Activated T-cell treated with anti-CD3 and anti-CD28 coated beads, Interleukin-2, amount 50 U/mL, for 72 hours (primary cell): Measurements from ENCODE around the gene LIN28A. TPM values are rescaled to one million over a fixed set of nuclear protein-coding genes. Genes with fewer than 3 reads are reported as not detected.
A peak's percentile ranks its signal among the peaks of the same experiment; 100 is the strongest.
"Not testable (repeated sequence)": the region's sequence is repeated elsewhere in the genome, so short reads cannot be mapped to it uniquely, and the experiment has no call there.

Experiments used
- ATAC-seq, 2 donors: fragments of 150-1000 bp; cut with Tn5 transposase; replicated peaks in 1 of 2; 2 replicates each; pipeline ENCODE4 v1.10.0; 2021; ENCODE audit warnings: moderate library complexity in 2 of 2, mild to moderate bottlenecking in 1 of 2
- DNase-seq, 2 donors: peaks; one replicate each; pipeline ENCODE4 v3.0.0; 2021 to 2022; ENCODE audit warnings: mixed read lengths in 1 of 2
- H3K27ac Mint-ChIP-seq: one replicate; pipeline ENCODE4 v1.8.0; 2022; ENCODE audit warnings: mild to moderate bottlenecking, moderate library complexity, mixed read lengths
- H3K27me3 Mint-ChIP-seq: one replicate; pipeline ENCODE4 v1.8.0; 2022; ENCODE audit warnings: low read depth, mixed read lengths
- H3K36me3 Mint-ChIP-seq, 2 donors: one replicate each; pipeline ENCODE4 v1.8.0; 2022; ENCODE audit warnings: mixed read lengths in 2 of 2, mild to moderate bottlenecking in 1 of 2; ENCODE audit not compliant: insufficient read depth in 2 of 2
- H3K4me1 Mint-ChIP-seq: one replicate; pipeline ENCODE4 v1.8.0; 2022; ENCODE audit warnings: low read depth, mixed read lengths
- H3K4me3 Mint-ChIP-seq, 2 donors: one replicate each; pipeline ENCODE4 v1.8.0; 2022; ENCODE audit warnings: mild to moderate bottlenecking in 2 of 2, mixed read lengths in 2 of 2, moderate library complexity in 2 of 2
- H3K9me3 Mint-ChIP-seq, 2 donors: one replicate each; pipeline ENCODE4 v1.8.0; 2022; ENCODE audit warnings: mixed read lengths in 2 of 2
- total RNA-seq, 2 donors: library from RNA; stranded (reverse); gene quantifications; one replicate each; pipeline ENCODE4 v1.2.3, GENCODE V29; 2022

LIN28A gene
- total RNA-seq, 2 donors from 2014 or later, result not detected

DNA sequence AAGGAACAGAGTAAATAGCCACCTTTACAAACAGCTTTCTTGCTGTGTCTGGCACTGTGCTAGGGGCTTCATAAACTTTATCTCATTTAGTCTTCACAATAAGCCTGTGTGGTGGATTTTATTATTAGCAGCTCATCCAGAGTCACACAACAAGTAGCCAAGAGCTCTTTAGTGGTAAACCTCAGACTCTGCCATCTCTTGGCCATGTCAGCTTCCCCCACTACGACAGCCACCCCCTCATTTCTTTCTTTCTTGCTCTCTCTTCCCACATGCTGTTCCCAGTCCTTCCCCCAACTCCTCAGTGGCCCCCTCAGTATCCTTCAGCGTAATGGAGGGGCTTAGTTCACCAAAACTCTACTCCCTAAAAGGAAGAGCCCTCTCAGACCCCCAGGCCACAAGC is 36.8 kb upstream of the LIN28A start:
- H3K4me1 Mint-ChIP-seq, result peaks cover 92% of the 10 kb centered on the region
- H3K27ac Mint-ChIP-seq, result peak overlapping the region; percentile 47
- ATAC-seq (no peak), DNase-seq (no peak)
- H3K36me3 Mint-ChIP-seq, result peaks cover 2 to 5% of the 10 kb centered on the region in 2 donors
- H3K4me3 Mint-ChIP-seq, result peak overlapping the region; percentile 46 to 56
- peaks cover 3 to 4% of the 10 kb centered on the region in 2 donors for H3K9me3 Mint-ChIP-seq
- no peaks in the 10 kb centered on the region for H3K27me3 Mint-ChIP-seq

- H3K27me3 Mint-ChIP-seq, DNase-seq, ATAC-seq, H3K9me3 Mint-ChIP-seq, H3K36me3 Mint-ChIP-seq: not testable (repeated sequence)
- peak overlapping the region; percentile 46 to 56 for H3K4me3 Mint-ChIP-seq
- peak overlapping the region; percentile 62 for H3K27ac Mint-ChIP-seq
- peaks cover 93% of the 10 kb centered on the region for H3K4me1 Mint-ChIP-seq
Observed at GRCh38 chr1:26374361-26374760, 36.3 kb upstream of the LIN28A start.

DNA sequence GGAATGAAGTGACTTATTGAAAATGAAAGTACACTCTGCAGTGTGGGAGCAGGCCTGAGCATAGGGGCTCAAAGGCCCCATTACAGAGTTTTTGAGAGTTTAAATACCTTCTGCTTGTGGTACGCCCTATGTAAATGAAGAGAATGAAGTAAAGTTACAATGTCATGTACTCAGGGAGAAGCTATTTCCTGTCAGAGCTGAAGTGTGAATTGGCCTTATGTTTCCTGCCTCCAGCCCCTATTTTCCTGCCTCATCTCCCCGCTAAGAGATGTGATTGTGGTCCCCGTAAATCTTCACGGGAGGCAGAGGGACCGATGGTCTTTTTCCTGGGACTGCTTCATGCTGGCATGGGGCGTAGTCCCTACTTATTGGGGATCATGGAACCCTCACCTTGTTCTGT is 35.5 kb upstream of the LIN28A start:
- peak overlapping the region; percentile 31 to 46 for H3K4me3 Mint-ChIP-seq

GRCh38 chr1:26376050-26376449 is 34.6 kb upstream of the LIN28A start:
- no peaks in the 10 kb centered on the region for H3K27me3 Mint-ChIP-seq
- H3K4me3 Mint-ChIP-seq, result no peak overlapping the region
- H3K4me1 Mint-ChIP-seq, result peaks cover 77% of the 10 kb centered on the region
- H3K9me3 Mint-ChIP-seq, result peaks cover under 1 to 3% of the 10 kb centered on the region in 2 donors
- ATAC-seq, result no peak
- H3K27ac Mint-ChIP-seq, result peak overlapping the region; percentile 55
- no peak for DNase-seq
- no peaks in the 10 kb centered on the region for H3K36me3 Mint-ChIP-seq

More for the DNA sequence above, 35.5 kb upstream of the LIN28A start:
- no peaks in the 10 kb centered on the region for H3K27me3 Mint-ChIP-seq
- peaks cover 3 to 4% of the 10 kb centered on the region in 2 donors for H3K9me3 Mint-ChIP-seq
- DNase-seq, result no peak
- peaks cover 2 to 5% of the 10 kb centered on the region in 2 donors for H3K36me3 Mint-ChIP-seq
- ATAC-seq, result no peak
- H3K27ac Mint-ChIP-seq, result peak overlapping the region; percentile 81
- H3K4me1 Mint-ChIP-seq, result peaks cover 87% of the 10 kb centered on the region

- Mint-ChIP-seq H3K9me3 (peaks cover 0 to 3% of the 10 kb centered on the region in 2 donors), H3K27ac (no peak overlapping the region), H3K27me3 (no peaks in the 10 kb centered on the region), H3K4me3 (peak overlapping the region; percentile 52 to 68), H3K4me1 (peaks cover 56% of the 10 kb centered on the region), H3K36me3 (no peaks in the 10 kb centered on the region)
- ATAC-seq (peak; percentile 98 to 99), DNase-seq (peak; percentile 63 to 75)
Observed at GRCh38 chr1:26378088-26378878, 32.3 kb upstream of the LIN28A start.

- peaks cover 0 to 3% of the 10 kb centered on the region in 2 donors for H3K9me3 Mint-ChIP-seq
- peaks cover 52% of the 10 kb centered on the region for H3K4me1 Mint-ChIP-seq
- ATAC-seq (no peak), DNase-seq (no peak)
- H3K27ac Mint-ChIP-seq, result no peak overlapping the region
- H3K27me3 Mint-ChIP-seq, result no peaks in the 10 kb centered on the region
- H3K36me3 Mint-ChIP-seq, result no peaks in the 10 kb centered on the region
- H3K4me3 Mint-ChIP-seq, result peak overlapping the region in 1 of 2 donors; percentile 68
Observed at GRCh38 chr1:26378879-26379251, 31.8 kb upstream of the LIN28A start.

DNA sequence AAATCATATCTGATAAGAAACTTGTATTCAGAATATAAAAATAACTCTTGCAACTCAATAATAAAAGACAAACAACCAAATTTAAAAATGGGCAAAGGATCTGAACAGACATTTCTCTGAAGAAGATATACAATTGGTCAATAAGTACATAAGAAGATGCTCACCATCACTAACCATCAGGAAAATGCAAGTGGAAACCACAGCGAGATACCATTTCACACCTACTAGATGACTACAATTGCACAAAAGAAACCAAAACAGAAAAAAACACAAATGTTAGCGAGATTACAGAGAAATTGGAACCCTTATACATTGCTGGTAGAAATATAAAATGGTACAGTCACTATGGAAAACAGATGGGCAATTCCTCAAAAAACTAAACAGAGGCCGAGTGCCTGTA is 26.5 kb upstream of the LIN28A start:
- no peaks in the 10 kb centered on the region for H3K36me3 Mint-ChIP-seq
- peak overlapping the region in 1 of 2 donors; percentile 9 for H3K4me3 Mint-ChIP-seq
- DNase-seq (no peak), ATAC-seq (no peak)
- H3K27ac Mint-ChIP-seq, result no peak overlapping the region
- peaks cover 45% of the 10 kb centered on the region for H3K4me1 Mint-ChIP-seq
- H3K9me3 Mint-ChIP-seq, result no peaks in the 10 kb centered on the region
- no peaks in the 10 kb centered on the region for H3K27me3 Mint-ChIP-seq

- not testable (repeated sequence) for H3K36me3 Mint-ChIP-seq
- peak overlapping the region in 1 of 2 donors; percentile 14 for H3K4me3 Mint-ChIP-seq
Observed at GRCh38 chr1:26385063-26385462, 25.6 kb upstream of the LIN28A start.

DNA sequence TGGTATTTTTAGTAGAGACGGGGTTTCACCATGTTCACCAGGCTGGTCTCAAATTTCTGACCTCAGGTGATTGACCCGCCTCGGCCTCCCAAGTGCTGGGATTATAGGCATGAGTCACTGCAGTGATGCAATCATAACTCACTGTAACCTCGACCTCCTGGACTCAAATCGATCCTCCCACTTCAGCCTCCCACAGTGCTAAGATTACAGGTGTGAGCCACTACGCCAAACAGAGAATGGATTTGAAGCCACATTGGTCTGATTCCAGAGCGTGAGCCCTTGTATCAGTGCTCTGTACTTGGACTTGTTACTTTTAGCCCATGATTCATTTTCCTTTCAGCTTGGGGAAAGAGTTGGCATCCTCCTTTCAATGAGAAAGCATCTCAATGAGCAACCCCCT is 23.2 kb upstream of the LIN28A start:
- peaks cover 68% of the 10 kb centered on the region for H3K4me1 Mint-ChIP-seq
- no peaks in the 10 kb centered on the region for H3K9me3 Mint-ChIP-seq
- no peak overlapping the region for H3K4me3 Mint-ChIP-seq
- H3K27me3 Mint-ChIP-seq, result no peaks in the 10 kb centered on the region
- peak; percentile 43 to 44 for ATAC-seq
- peak in 1 of 2 donors; percentile 24 for DNase-seq
- H3K27ac Mint-ChIP-seq, result no peak overlapping the region
- no peaks in the 10 kb centered on the region for H3K36me3 Mint-ChIP-seq

More at GRCh38 chr1:26385063-26385462, 25.6 kb upstream of the LIN28A start:
- not testable (repeated sequence) for H3K27me3 Mint-ChIP-seq, ATAC-seq, DNase-seq, H3K27ac Mint-ChIP-seq, H3K9me3 Mint-ChIP-seq
- peaks cover 55% of the 10 kb centered on the region for H3K4me1 Mint-ChIP-seq

- H3K9me3 Mint-ChIP-seq, result no peaks in the 10 kb centered on the region
- DNase-seq (peak in 1 of 2 donors; percentile 26), ATAC-seq (peak; percentile 70 to 75)
- H3K4me3 Mint-ChIP-seq, result peak overlapping the region in 1 of 2 donors; percentile 11
- H3K27me3 Mint-ChIP-seq, result no peaks in the 10 kb centered on the region
- H3K4me1 Mint-ChIP-seq, result peaks cover 66% of the 10 kb centered on the region
- H3K27ac Mint-ChIP-seq, result no peak overlapping the region
- no peaks in the 10 kb centered on the region for H3K36me3 Mint-ChIP-seq
Observed at GRCh38 chr1:26388791-26389445, 21.7 kb upstream of the LIN28A start.

DNA sequence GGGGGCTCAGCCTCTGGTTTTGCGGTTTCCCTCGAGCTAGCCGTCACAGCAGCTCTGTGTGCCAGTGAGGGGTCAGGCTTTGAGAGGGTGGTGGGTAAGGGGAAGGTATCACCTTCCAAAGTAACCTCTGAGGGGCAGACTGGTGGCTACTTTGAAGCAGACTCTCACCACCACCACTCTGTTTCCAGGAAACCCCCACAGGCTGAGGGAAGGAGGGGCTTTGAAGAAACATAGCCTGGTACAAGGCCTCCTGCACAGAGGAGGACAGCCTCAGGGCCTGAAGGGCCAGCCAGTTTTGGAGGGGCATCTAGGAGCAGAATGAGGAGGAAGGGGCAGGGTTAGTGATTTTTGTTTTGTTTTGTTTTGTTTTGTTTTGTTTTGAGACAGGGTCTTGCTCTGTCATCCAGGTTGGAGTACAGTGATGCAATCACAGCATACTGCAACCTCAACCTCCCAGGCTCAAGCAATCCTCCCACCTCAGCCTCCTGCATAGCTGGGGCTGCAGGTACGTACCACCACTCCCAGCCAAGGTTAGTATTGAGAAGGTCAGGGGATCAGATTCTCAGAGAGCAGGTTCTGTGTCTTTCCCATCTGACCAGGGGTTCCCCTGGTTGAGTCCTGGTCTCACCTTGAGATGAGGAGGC is 20.9 kb upstream of the LIN28A start:
- peaks cover 58% of the 10 kb centered on the region for H3K4me1 Mint-ChIP-seq
- no peaks in the 10 kb centered on the region for H3K36me3 Mint-ChIP-seq
- no peak overlapping the region for H3K4me3 Mint-ChIP-seq
- no peak for DNase-seq
- no peak overlapping the region for H3K27ac Mint-ChIP-seq
- H3K27me3 Mint-ChIP-seq, result no peaks in the 10 kb centered on the region
- H3K9me3 Mint-ChIP-seq, result no peaks in the 10 kb centered on the region
- ATAC-seq, result peak in 1 of 2 donors; percentile 26

- DNase-seq (peak; percentile 34 to 48), ATAC-seq (peak; percentile 62 to 69)
- no peaks in the 10 kb centered on the region for H3K9me3 Mint-ChIP-seq
- H3K4me3 Mint-ChIP-seq, result no peak overlapping the region
- no peaks in the 10 kb centered on the region for H3K36me3 Mint-ChIP-seq
- H3K4me1 Mint-ChIP-seq, result peaks cover 47% of the 10 kb centered on the region
- no peaks in the 10 kb centered on the region for H3K27me3 Mint-ChIP-seq
- no peak overlapping the region for H3K27ac Mint-ChIP-seq
Observed at GRCh38 chr1:26391450-26391849, 19.2 kb upstream of the LIN28A start.

DNA sequence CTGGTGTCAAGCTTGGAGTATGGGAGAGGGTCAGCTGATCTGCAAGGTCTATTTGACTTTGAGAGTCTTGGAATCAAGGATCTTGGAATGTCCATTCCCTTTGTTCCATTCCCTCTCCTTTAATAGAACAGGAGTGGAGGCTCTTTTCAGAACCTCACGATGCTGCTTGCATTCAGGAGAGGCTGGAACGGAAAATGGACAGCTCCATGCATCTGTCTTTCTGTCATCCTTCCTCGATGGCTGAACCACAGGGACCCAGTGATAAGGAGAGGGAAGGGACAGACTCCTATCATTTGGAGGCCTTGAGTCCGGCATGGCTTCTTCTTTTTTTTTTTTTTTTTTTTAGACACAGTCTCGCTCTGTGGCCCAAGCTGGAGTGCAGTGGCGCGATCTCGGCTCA is 14.9 kb upstream of the LIN28A start:
- Mint-ChIP-seq H3K9me3 (no peaks in the 10 kb centered on the region), H3K4me1 (peaks cover 24% of the 10 kb centered on the region), H3K36me3 (no peaks in the 10 kb centered on the region), H3K4me3 (no peak overlapping the region), H3K27ac (no peak overlapping the region), H3K27me3 (no peaks in the 10 kb centered on the region)
- DNase-seq (no peak), ATAC-seq (no peak)
